IMR-90 (cell line): ENCODE measurements around the gene NME4. TPM values are rescaled to one million over a fixed set of nuclear protein-coding genes. Genes with fewer than 3 reads are reported as not detected.

Experiments
- ATAC-seq: fragments of 200-7000 bp; cut with Tn5 transposase; 2 replicates; pipeline ENCODE4 v1.9.1; 2020; ENCODE audit warnings: low read depth, mild to moderate bottlenecking, moderate library complexity
- BruUV-seq: library from RNA; stranded (reverse); fragments of 400-500 nt; replicated peaks from 2 replicates; lab custom pipeline; 2021; lab: Mats Ljungman, UMichigan
- CTCF ChIA-PET: fragments of 300-600 bp; formaldehyde crosslinking; extraction: SDS; loops from one replicate; lab custom pipeline; 2021; ENCODE audit warnings: antibody characterized with exemption; lab: Yijun Ruan, JAX
- POLR2A ChIA-PET: fragments of 300-600 bp; sonication (Branson Sonifier 250); formaldehyde crosslinking; loops from one replicate; lab custom pipeline; 2022; ENCODE audit warnings: antibody characterized with exemption; ENCODE audit not compliant: unreplicated experiment; lab: Charles Lee
- DNase-seq: peaks from one replicate; pipeline ENCODE4 v3.0.0; 2013
- H2AFZ ChIP-seq: replicated peaks from 2 replicates; pipeline ENCODE3; 2013; ENCODE audit warnings: low read length, mild to moderate bottlenecking; ENCODE audit not compliant: poor library complexity
- H2AK5ac ChIP-seq: 2 replicates; pipeline ENCODE4 v1.6.1; 2013; ENCODE audit warnings: low read depth, low read length, inconsistent platforms
- H2AK9ac ChIP-seq: replicated peaks from 2 replicates; pipeline ENCODE3; 2013; ENCODE audit warnings: mild to moderate bottlenecking, low read depth, low read length, moderate library complexity; ENCODE audit not compliant: poor library complexity
- H2BK120ac ChIP-seq: 2 replicates; pipeline ENCODE4 v1.6.1; 2013; ENCODE audit warnings: low read depth, low read length, inconsistent platforms
- H2BK15ac ChIP-seq: 3 replicates; pipeline ENCODE4 v1.6.1; 2013; ENCODE audit warnings: low read depth, low read length, inconsistent platforms
- H2BK20ac ChIP-seq: 2 replicates; pipeline ENCODE4 v1.6.1; 2013; ENCODE audit warnings: low read depth, mild to moderate bottlenecking, inconsistent platforms, low read length, moderate library complexity
- H2BK5ac ChIP-seq: 2 replicates; pipeline ENCODE4 v1.6.1; 2013; ENCODE audit warnings: mild to moderate bottlenecking, low read depth, low read length, inconsistent platforms; ENCODE audit not compliant: poor library complexity, severe bottlenecking
- H3K14ac ChIP-seq: replicated peaks from 2 replicates; pipeline ENCODE4 v1.6.1; 2013; ENCODE audit warnings: low read depth, low read length, inconsistent platforms
- H3K18ac ChIP-seq: 2 replicates; pipeline ENCODE4 v1.6.1; 2013; ENCODE audit warnings: low read depth, low read length, control low read depth
- H3K23ac ChIP-seq: 2 replicates; pipeline ENCODE4 v1.6.1; 2013; ENCODE audit warnings: low read depth, low read length, inconsistent platforms
- H3K27ac ChIP-seq: 2 replicates; pipeline ENCODE4 v1.5.1; 2013; ENCODE audit warnings: mild to moderate bottlenecking, control low read depth, low read length; ENCODE audit not compliant: insufficient read depth
- H3K27me3 ChIP-seq: 2 replicates; pipeline ENCODE4 v1.6.1; 2013; ENCODE audit warnings: low read length; ENCODE audit not compliant: control insufficient read depth, insufficient read depth
- H3K36me3 ChIP-seq: 2 replicates; pipeline ENCODE4 v1.6.1; 2013; ENCODE audit warnings: low read length, mixed read lengths; ENCODE audit not compliant: control insufficient read depth, insufficient read depth
- H3K4ac ChIP-seq: 2 replicates; pipeline ENCODE4 v1.6.1; 2013; ENCODE audit warnings: low read depth, low read length, inconsistent platforms
- H3K4me1 ChIP-seq: 2 replicates; pipeline ENCODE4 v1.6.1; 2013; ENCODE audit warnings: low read length, mixed read lengths; ENCODE audit not compliant: control insufficient read depth, insufficient read depth
- H3K4me2 ChIP-seq: 2 replicates; pipeline ENCODE4 v1.6.1; 2013; ENCODE audit warnings: low read depth, mild to moderate bottlenecking, control low read depth, low read length, moderate library complexity
- H3K4me3 ChIP-seq: 2 replicates; pipeline ENCODE4 v1.5.1; 2013; ENCODE audit warnings: low read depth, mild to moderate bottlenecking, control low read depth, low read length, moderate library complexity; ENCODE audit not compliant: insufficient read depth
- H3K56ac ChIP-seq: 2 replicates; pipeline ENCODE4 v1.6.1; 2013; ENCODE audit warnings: low read length, inconsistent platforms; ENCODE audit not compliant: insufficient read depth; ENCODE audit errors: extremely low read depth
- H3K79me1 ChIP-seq, 2 experiments: 2 replicates each; pipeline ENCODE4 v1.6.1; 2013; ENCODE audit warnings: low read length in 2 of 2, inconsistent platforms in 1 of 2, low read depth in 1 of 2
- H3K9ac ChIP-seq: 2 replicates; pipeline ENCODE4 v1.6.1; 2013; ENCODE audit warnings: low read depth, low read length, control low read depth
- H3K9me1 ChIP-seq: 2 replicates; pipeline ENCODE4 v1.6.1; 2013; ENCODE audit warnings: low read length, inconsistent platforms; ENCODE audit not compliant: insufficient read depth
- H3K9me3 ChIP-seq: 2 replicates; pipeline ENCODE4 v1.6.1; 2013; ENCODE audit warnings: low read length; ENCODE audit not compliant: control insufficient read depth, insufficient read depth
- H4K20me1 ChIP-seq: 2 replicates; pipeline ENCODE4 v1.6.1; 2013; ENCODE audit warnings: low read length, inconsistent platforms; ENCODE audit not compliant: insufficient read depth
- H4K5ac ChIP-seq: 2 replicates; pipeline ENCODE4 v1.6.1; 2013; ENCODE audit warnings: mild to moderate bottlenecking, low read depth, low read length, control low read depth
- H4K8ac ChIP-seq, 2 experiments: 2 replicates each; pipeline ENCODE4 v1.6.1; 2013; ENCODE audit warnings: low read depth in 2 of 2, low read length in 2 of 2, control low read depth in 1 of 2, inconsistent platforms in 1 of 2
- H4K91ac ChIP-seq: 2 replicates; pipeline ENCODE4 v1.6.1; 2013; ENCODE audit warnings: low read depth, low read length, inconsistent platforms; ENCODE audit not compliant: insufficient read depth
- BHLHE40 ChIP-seq: fragments of 150-350 bp; IDR thresholded peaks from 2 replicates; pipeline ENCODE4 v1.6.1; 2016; ENCODE audit warnings: mild to moderate bottlenecking, low read depth, low read length
- MXI1 ChIP-seq: IDR thresholded peaks from 2 replicates; pipeline ENCODE4 v1.6.1; 2012; ENCODE audit warnings: low read depth, mild to moderate bottlenecking, low read length, moderate library complexity, borderline replicate concordance
- USF2 ChIP-seq: fragments of 150-350 bp; IDR thresholded peaks from 2 replicates; pipeline ENCODE4 v1.6.1; 2017; ENCODE audit warnings: mild to moderate bottlenecking, antibody characterized with exemption, low read length, low read depth
- WGBS, 2 experiments: methylation state at CpG; one replicate each; pipeline versions ENCODE4 v1.1.5 to v1.1.7; 2013; ENCODE audit warnings: missing lambda C conversion rate in 2 of 2; ENCODE audit not compliant: insufficient read length in 1 of 2; ENCODE audit errors: extremely low coverage in 2 of 2; 5-methylcytosine and 5-hydroxymethylcytosine counted together
- dilution Hi-C: fragments of 300-500 bp; cut with HindIII; formaldehyde crosslinking; loops from one replicate; pipeline ENCODE4 v1.14.3; 2018; ENCODE audit warnings: low sequenced_read_pairs; ENCODE audit not compliant: unreplicated experiment
- in situ Hi-C: fragments of 300-500 bp; cut with MboI; formaldehyde crosslinking; loops from 3 replicates; pipeline ENCODE4 v1.14.3; 2019; ENCODE audit warnings: low sequenced_read_pairs, inconsistent platforms, mixed read lengths
- intact Hi-C: fragments of 100-400 bp; cut with micrococcal nuclease; formaldehyde crosslinking; loops from 2 replicates; pipeline ENCODE4 v1.10.0; 2022
- polyA plus RNA-seq, 3 experiments: library from polyadenylated mRNA; depleted of rRNA; stranded (reverse); fragments of >200 nt; gene quantifications; 2 replicates each; pipeline ENCODE4 v1.2.3, GENCODE V29; 2012; ENCODE audit warnings: low replicate concordance in 1 of 3
- total RNA-seq: library from RNA; depleted of rRNA; stranded (reverse); fragments of >200 nt; gene quantifications from 2 replicates; pipeline ENCODE4 v1.2.3, GENCODE V29; 2012

NME4 gene
- total and polyA plus RNA-seq, 2 of the 4 experiments (the other 2 are of a cell fraction) = 124 to 288 TPM

GRCh38 chr16:351804-352520, 45.0 kb upstream of the NME4 start:
- peak overlapping the region; percentile 89 for H2AFZ ChIP-seq
- H2BK20ac ChIP-seq = no peak overlapping the region
- H3K14ac ChIP-seq = 0 out of 2 replicates have a peak overlapping the region, but pooled peaks have one; percentile 31
- WGBS, 2 experiments = 0% methylated on average over 52 of the region's 95 CpGs; no CpG with 5 or more reads in 1 of the 2 experiments
- no peaks in the 10 kb centered on the region for H3K9me3 ChIP-seq
- dilution Hi-C loops (no loop called here), in situ Hi-C loops (no loop called here), intact Hi-C loops (loop anchor here (2.0 kb wide), 1 partner anchor 117 kb away; the partner anchor contains the start of gene FAM234A)
- H3K79me1 ChIP-seq = peaks cover 40 to 47% of the 10 kb centered on the region in 2 experiments
- peaks cover 6% of the 10 kb centered on the region; the same call in 1 of the 2 replicates for H3K36me3 ChIP-seq
- H4K91ac ChIP-seq = no peak overlapping the region
- peak overlapping the region; percentile 74 for H3K9ac ChIP-seq
- no peak overlapping the region; the same call in 2 of the 3 replicates for H2BK15ac ChIP-seq
- no TSS peak for BruUV-seq
- H3K27me3 ChIP-seq = no peaks in the 10 kb centered on the region
- no peak overlapping the region for H2BK5ac ChIP-seq
- POLR2A ChIA-PET = interaction anchor here (0.6 kb wide), 2 partner anchors 21 to 34 kb away, joined by 4 to 9 read pairs; no protein-coding TSS in a partner anchor
- no peak overlapping the region for H4K5ac ChIP-seq
- peak overlapping the region; percentile 69; the same call in 1 of the 2 replicates for H3K4ac ChIP-seq
- ATAC-seq (peak; percentile 40), DNase-seq (no peak)
- H3K27ac ChIP-seq = peak overlapping the region; percentile 18; the same call in 1 of the 2 replicates
- CTCF ChIA-PET = no interaction called here
- peak overlapping the region; percentile 38 for H3K56ac ChIP-seq
- H3K4me2 ChIP-seq = peak overlapping the region; percentile 80
- peaks cover 32% of the 10 kb centered on the region for H4K20me1 ChIP-seq
- TF ChIP-seq USF2 (peak; percentile 16; the same call in 1 of the 2 replicates), MXI1 (peak; percentile 20; the same call in 1 of the 2 replicates), BHLHE40 (no peak)
- peaks cover 5% of the 10 kb centered on the region; the same call in 1 of the 2 replicates for H3K4me1 ChIP-seq
- H3K23ac ChIP-seq = no peak overlapping the region; the same call in 1 of the 2 replicates
- H4K8ac ChIP-seq = peak overlapping the region in 1 of 2 experiments; percentile 78; a peak in 2 of 4 replicates
- no peak overlapping the region for H3K18ac ChIP-seq
- peak overlapping the region; percentile 1; the same call in 1 of the 2 replicates for H2AK5ac ChIP-seq
- H2AK9ac ChIP-seq = peak overlapping the region; percentile 98
- peaks cover 11% of the 10 kb centered on the region for H3K9me1 ChIP-seq
- no peak overlapping the region for H2BK120ac ChIP-seq
- peak overlapping the region; percentile 57 for H3K4me3 ChIP-seq
